B cell (primary cell): ENCODE data around the gene AXIN1. TPM values are rescaled to one million over a fixed set of nuclear protein-coding genes. Genes with fewer than 3 reads are reported as not detected.

Source experiments
- ATAC-seq: fragments of 200-7000 bp; cut with Tn5 transposase; one replicate; pipeline ENCODE4 v1.10.0; 2021; ENCODE audit warnings: low read depth, mild to moderate bottlenecking, moderate number of reproducible peaks, moderate library complexity
- CTCF ChIA-PET: fragments of 350-600 bp; sonication (Branson Sonifier 250); formaldehyde crosslinking; loops from one replicate; lab custom pipeline; 2021; ENCODE audit warnings: antibody characterized with exemption, inconsistent platforms; lab: Charles Lee
- POLR2A ChIA-PET: fragments of 350-600 bp; sonication (Branson Sonifier 250); formaldehyde crosslinking; loops from one replicate; lab custom pipeline; 2021; ENCODE audit warnings: antibody characterized with exemption; lab: Charles Lee
- DNase-seq: peaks from one replicate; pipeline ENCODE4 v3.0.0; 2013
- H2AFZ ChIP-seq: 2 replicates; pipeline ENCODE4 v1.6.1; 2012; ENCODE audit warnings: mild to moderate bottlenecking, low read depth, low read length; ENCODE audit not compliant: insufficient read depth, poor library complexity, severe bottlenecking
- H3K27ac ChIP-seq, 2 donors: 1 replicate in 1 of 2; 2 replicates in 1 of 2; pipeline ENCODE4 v1.5.1; 2012 to 2013; ENCODE audit warnings: low read length in 2 of 2, mild to moderate bottlenecking in 2 of 2, moderate library complexity in 1 of 2
- H3K27me3 ChIP-seq, 4 experiments: fragments of 200-600 bp in 1 of 4; sonication (generic) in 1 of 4; replicated peaks in 1 of 4; 1 replicate in 2 of 4; 2 replicates in 2 of 4; pipeline versions ENCODE4 v1.6.1 to v1.7.0; 2013 to 2016; ENCODE audit warnings: low read length in 3 of 4, mild to moderate bottlenecking in 2 of 4, mixed read lengths in 1 of 4, moderate library complexity in 1 of 4; ENCODE audit not compliant: insufficient read depth in 4 of 4, control insufficient read depth in 3 of 4; ENCODE audit errors: control extremely low read depth in 1 of 4
- H3K36me3 ChIP-seq, 2 experiments: replicated peaks in 1 of 2; 1 replicate in 1 of 2; 2 replicates in 1 of 2; pipeline versions ENCODE4 v1.6.1 to v1.7.1; 2013; ENCODE audit warnings: low read length in 1 of 2; ENCODE audit not compliant: insufficient read depth in 2 of 2, control insufficient read depth in 1 of 2; ENCODE audit errors: control extremely low read depth in 1 of 2, extremely low read depth in 1 of 2
- H3K4me1 ChIP-seq, 2 donors: fragments of 200-600 bp in 1 of 2; sonication (generic) in 1 of 2; 1 replicate in 1 of 2; 2 replicates in 1 of 2; pipeline versions ENCODE4 v1.5.1 to v1.6.1; 2013 to 2017; ENCODE audit warnings: low read length in 2 of 2; ENCODE audit not compliant: control insufficient read depth in 2 of 2, insufficient read depth in 2 of 2
- H3K4me2 ChIP-seq: replicated peaks from 2 replicates; pipeline ENCODE3; 2012; ENCODE audit warnings: mild to moderate bottlenecking, low read depth, low read length; ENCODE audit not compliant: poor library complexity, severe bottlenecking
- H3K4me3 ChIP-seq, 5 experiments: fragments of 200-600 bp in 1 of 5; sonication (generic) in 1 of 5; 1 replicate in 3 of 5; 2 replicates in 2 of 5; pipeline versions ENCODE4 v1.5.1 to v1.7.0; 2011 to 2016; ENCODE audit warnings: low read length in 4 of 5, mild to moderate bottlenecking in 4 of 5, low read depth in 2 of 5, control low read depth in 1 of 5, moderate library complexity in 1 of 5; ENCODE audit not compliant: insufficient read depth in 1 of 5; ENCODE audit errors: control extremely low read depth in 1 of 5, extremely low read depth in 1 of 5
- H3K79me2 ChIP-seq: fragments of 200-600 bp; sonication (generic); one replicate; pipeline ENCODE4 v1.6.0; 2016; ENCODE audit warnings: low read length; ENCODE audit not compliant: control insufficient read depth, insufficient read depth
- H3K9ac ChIP-seq: fragments of 200-600 bp; sonication (generic); 2 replicates; pipeline ENCODE4 v1.6.1; 2017; ENCODE audit warnings: mild to moderate bottlenecking, low read length, moderate library complexity
- H3K9me3 ChIP-seq, 3 donors: one replicate each; pipeline versions ENCODE4 v1.6.1 to v1.7.1; 2013; ENCODE audit warnings: low read length in 2 of 3; ENCODE audit not compliant: control insufficient read depth in 2 of 3, insufficient read depth in 1 of 3; ENCODE audit errors: control extremely low read depth in 1 of 3
- H4K20me1 ChIP-seq: 2 replicates; pipeline ENCODE4 v1.6.0; 2012; ENCODE audit warnings: mild to moderate bottlenecking, low read length; ENCODE audit not compliant: insufficient read depth, control insufficient read depth, poor library complexity, severe bottlenecking
- H3K27ac Mint-ChIP-seq: one replicate; pipeline ENCODE4 v1.8.0; 2021; ENCODE audit warnings: mixed read lengths
- H3K27me3 Mint-ChIP-seq: one replicate; pipeline ENCODE4 v1.8.0; 2021; ENCODE audit warnings: mixed read lengths
- H3K4me1 Mint-ChIP-seq: one replicate; pipeline ENCODE4 v1.8.0; 2021; ENCODE audit warnings: mixed read lengths
- H3K4me3 Mint-ChIP-seq: one replicate; pipeline ENCODE4 v1.8.0; 2021; ENCODE audit warnings: mixed read lengths
- H3K9me3 Mint-ChIP-seq: one replicate; pipeline ENCODE4 v1.8.0; 2022; ENCODE audit warnings: mixed read lengths; ENCODE audit not compliant: insufficient read depth
- CTCF ChIP-seq: fragments of 200-600 bp; IDR thresholded peaks from one replicate; pipeline ENCODE4 v1.8.0; 2022; ENCODE audit warnings: antibody characterized with exemption, mild to moderate bottlenecking
- EZH2 ChIP-seq: IDR thresholded peaks from 2 replicates; pipeline ENCODE4 v1.6.1; 2012; ENCODE audit warnings: borderline replicate concordance, low read depth, mild to moderate bottlenecking, moderate library complexity, low read length; ENCODE audit not compliant: insufficient read depth, poor library complexity, severe bottlenecking
- WGBS: methylation state at CpG from one replicate; pipeline ENCODE4 v1.1.5; 2013; ENCODE audit warnings: missing lambda C conversion rate; ENCODE audit not compliant: insufficient coverage; 5-methylcytosine and 5-hydroxymethylcytosine counted together
- intact Hi-C: fragments of 100-400 bp; cut with micrococcal nuclease; formaldehyde crosslinking; loops from one replicate; pipeline ENCODE4 v1.10.0; 2022
- polyA plus RNA-seq: library from polyadenylated mRNA; depleted of rRNA; stranded (reverse); fragments of >200 nt; gene quantifications from 2 replicates; pipeline ENCODE4 v1.2.3, GENCODE V29; 2012
- total RNA-seq, 2 donors: library from RNA; stranded (reverse); fragments of 120-200 nt in 1 of 2; gene quantifications; 1 replicate in 1 of 2; 2 replicates in 1 of 2; pipeline versions ENCODE4 v1.2.3 to v1.2.4, GENCODE V29; 2013 to 2022

Gene AXIN1
- total and polyA plus RNA-seq, 2 donors (not counting 1 experiment from before 2014, with no cell fraction given) = 39.0 to 40.8 TPM

DNA sequence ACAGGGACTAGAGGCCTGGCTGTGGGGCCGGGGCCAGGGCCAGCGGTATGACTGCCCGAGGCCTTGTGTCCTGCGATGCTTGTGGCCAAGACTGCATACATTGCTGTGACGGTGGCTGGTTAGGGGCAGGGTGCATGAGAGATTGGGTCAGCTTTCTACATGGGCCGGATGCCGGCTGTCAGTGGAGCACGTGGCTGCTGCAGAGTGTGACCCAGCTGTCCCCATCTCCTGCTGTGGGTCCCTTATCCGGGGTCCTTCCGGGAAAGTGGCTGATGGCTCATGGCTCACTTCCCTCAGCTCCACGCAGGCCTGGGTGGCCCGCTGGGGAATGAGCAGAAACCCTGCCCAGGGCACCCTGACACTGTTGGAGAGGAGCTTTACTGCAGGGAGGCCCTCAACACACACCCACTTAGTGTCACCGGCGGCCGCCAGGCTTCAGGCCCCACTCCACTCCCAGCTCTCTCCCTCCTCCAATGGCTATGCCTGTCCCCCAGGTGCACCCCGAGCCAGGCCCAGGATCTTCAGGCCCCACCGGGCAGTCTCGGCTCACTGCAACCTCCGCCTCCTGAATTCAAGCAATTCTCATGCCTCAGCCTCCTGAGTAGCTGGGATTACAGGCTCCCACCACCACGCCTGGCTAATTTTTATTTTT lies 76.0 kb downstream of the AXIN1 start:
- no peak for ATAC-seq
- Histone ChIP-seq H4K20me1 (no peaks in the 10 kb centered on the region), H3K27ac (no peak overlapping the region), H3K9ac (no peak overlapping the region), H3K79me2 (no peaks in the 10 kb centered on the region), H3K9me3 (no peaks in the 10 kb centered on the region), H3K4me3 (no peak overlapping the region), H2AFZ (no peak overlapping the region), H3K4me1 (peaks cover 0 to 13% of the 10 kb centered on the region in 2 donors), H3K27me3 (peaks cover 0 to 38% (median 10%) of the 10 kb centered on the region in 4 experiments), H3K4me2 (no peak overlapping the region), H3K36me3 (no peaks in the 10 kb centered on the region)
- Mint-ChIP-seq H3K27ac (no peak overlapping the region), H3K27me3 (peaks cover 25% of the 10 kb centered on the region), H3K9me3 (no peaks in the 10 kb centered on the region), H3K4me1 (peaks cover 7% of the 10 kb centered on the region), H3K4me3 (peak overlapping the region; percentile 68)
- no peak for DNase-seq
- ChIA-PET CTCF (no interaction called here), POLR2A (interaction anchor here (0.5 kb wide), 1 partner anchor 19 kb away, joined by 6 read pairs; no protein-coding TSS in a partner anchor)
- WGBS = 97% methylated on average over 17 of the region's 20 CpGs
- intact Hi-C loops = no loop called here
- TF ChIP-seq EZH2 (no peak), CTCF (no peak)

DNA sequence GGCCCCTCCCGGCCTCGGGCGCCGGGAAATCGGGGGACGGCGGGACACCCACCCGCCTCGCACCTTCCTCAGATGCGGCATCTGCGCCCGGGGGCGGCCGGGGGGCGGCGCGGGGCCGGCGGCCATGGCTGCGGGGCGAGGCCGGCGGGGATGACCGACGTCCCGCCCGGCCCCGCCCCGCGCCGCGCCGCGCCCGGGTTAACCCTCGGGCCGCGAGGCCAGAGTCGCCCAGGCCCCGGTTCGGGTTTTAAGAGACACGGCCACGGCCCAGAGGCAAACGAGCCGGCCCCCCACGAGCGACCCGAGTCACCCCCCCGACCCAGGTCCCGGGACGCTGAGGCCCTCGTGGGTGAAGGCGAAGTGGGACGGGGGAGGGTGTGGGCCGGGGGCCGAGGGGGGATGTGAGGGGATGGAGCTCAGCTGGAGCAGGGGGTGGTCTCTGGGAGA lies 76.7 kb downstream of the AXIN1 start, which contains the start of gene RGS11:
Gene RGS11 (minus strand): TSS at position 159 of the 447 bp plus-strand sequence. CDS start 33 bp downstream, at position 126.
- Histone ChIP-seq H2AFZ (peak within 1 kb of the TSS; percentile 54), H3K4me3 (peak within 1 kb of the TSS in 2 of 5 experiments; percentile 15 to 29), H3K27ac (no peak within 1 kb of the TSS), H3K4me2 (peak within 1 kb of the TSS; percentile 62), H3K27me3 (peaks cover 0 to 31% (median 6%) of the 10 kb centered on the region in 4 experiments), H3K9ac (peak within 1 kb of the TSS; percentile 26), H3K9me3 (no peaks in the 10 kb centered on the region), H3K79me2 (no peaks in the 10 kb centered on the region), H3K4me1 (peaks cover 0 to 9% of the 10 kb centered on the region in 2 donors), H4K20me1 (no peaks in the 10 kb centered on the region), H3K36me3 (no peaks in the 10 kb centered on the region)
- WGBS = 5% methylated on average over 54 of the region's 56 CpGs
- ChIA-PET CTCF (no interaction called here), POLR2A (no interaction called here)
- peaks cover 7% of the 10 kb centered on the region for H3K4me1 Mint-ChIP-seq
- intact Hi-C loops = no loop called here
- no peak for TF ChIP-seq EZH2
- no peak for TF ChIP-seq CTCF
- H3K27ac Mint-ChIP-seq = no peak within 1 kb of the TSS
- H3K27me3 Mint-ChIP-seq = peaks cover 25% of the 10 kb centered on the region
- H3K4me3 Mint-ChIP-seq = peak within 1 kb of the TSS; percentile 68
- DNase-seq (no peak), ATAC-seq (no peak)
- no peaks in the 10 kb centered on the region for H3K9me3 Mint-ChIP-seq
